Neural progenitor cell (in vitro differentiated cells): ENCODE measurements around the gene SLIT1.

Source experiments
- EZH2 ChIP-seq: fragments of 200-600 bp; sonication (generic); IDR thresholded peaks from 2 replicates; pipeline ENCODE4 v1.6.1; 2017; ENCODE audit warnings: antibody characterized with exemption, mild to moderate bottlenecking, moderate library complexity
- TF ChIP-seq, protein P1 (sequence below): fragments of 200-600 bp; sonication (generic); IDR thresholded peaks from 2 replicates; pipeline ENCODE4 v1.5.1; 2017; ENCODE audit warnings: antibody characterized with exemption, mild to moderate bottlenecking

DNA sequence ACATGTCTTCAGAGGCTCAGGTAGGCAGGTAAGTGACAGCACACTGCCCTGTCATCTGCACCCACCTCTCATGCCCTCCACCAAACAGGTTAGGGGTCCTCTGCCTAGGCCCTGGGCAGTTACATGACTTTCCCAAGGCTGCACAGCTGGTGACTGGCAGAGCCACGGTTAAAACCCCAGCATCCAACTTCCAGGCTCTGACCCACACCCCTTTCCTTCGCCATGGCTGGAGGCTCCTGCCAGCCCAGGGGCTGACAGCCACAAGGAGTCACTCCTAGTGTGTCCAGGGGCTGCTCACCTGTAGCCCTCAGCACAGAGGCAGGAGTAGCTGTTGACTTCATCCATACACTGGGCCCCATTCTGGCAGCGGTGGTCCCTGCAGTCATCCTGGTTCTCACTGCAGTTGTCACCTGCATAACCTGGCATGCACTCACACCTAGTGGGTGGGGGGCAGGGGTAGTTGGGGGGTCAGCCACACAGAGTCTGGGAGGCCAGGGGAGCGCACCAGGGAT, 175.0 kb downstream of the SLIT1 start:
- TF ChIP-seq, protein P1, sequence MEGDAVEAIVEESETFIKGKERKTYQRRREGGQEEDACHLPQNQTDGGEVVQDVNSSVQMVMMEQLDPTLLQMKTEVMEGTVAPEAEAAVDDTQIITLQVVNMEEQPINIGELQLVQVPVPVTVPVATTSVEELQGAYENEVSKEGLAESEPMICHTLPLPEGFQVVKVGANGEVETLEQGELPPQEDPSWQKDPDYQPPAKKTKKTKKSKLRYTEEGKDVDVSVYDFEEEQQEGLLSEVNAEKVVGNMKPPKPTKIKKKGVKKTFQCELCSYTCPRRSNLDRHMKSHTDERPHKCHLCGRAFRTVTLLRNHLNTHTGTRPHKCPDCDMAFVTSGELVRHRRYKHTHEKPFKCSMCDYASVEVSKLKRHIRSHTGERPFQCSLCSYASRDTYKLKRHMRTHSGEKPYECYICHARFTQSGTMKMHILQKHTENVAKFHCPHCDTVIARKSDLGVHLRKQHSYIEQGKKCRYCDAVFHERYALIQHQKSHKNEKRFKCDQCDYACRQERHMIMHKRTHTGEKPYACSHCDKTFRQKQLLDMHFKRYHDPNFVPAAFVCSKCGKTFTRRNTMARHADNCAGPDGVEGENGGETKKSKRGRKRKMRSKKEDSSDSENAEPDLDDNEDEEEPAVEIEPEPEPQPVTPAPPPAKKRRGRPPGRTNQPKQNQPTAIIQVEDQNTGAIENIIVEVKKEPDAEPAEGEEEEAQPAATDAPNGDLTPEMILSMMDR = no peak
- no peak for TF ChIP-seq EZH2
